K562 (cell line): ENCODE results near the gene TLK2.
"Not testable (repeated sequence)": the region's sequence is repeated elsewhere in the genome, so short reads cannot be mapped to it uniquely, and the experiment has no call there.

Source experiments
- CTCF ChIP-seq, 3 experiments: IDR thresholded peaks in 2 of 3; conservative IDR thresholded peaks in 1 of 3; 2 replicates each; pipeline ENCODE4 v1.5.1; 2011 to 2012; ENCODE audit warnings: low read length in 3 of 3, mild to moderate bottlenecking in 3 of 3, control low read depth in 2 of 3, improper control_type of control experiment in 1 of 3, inconsistent platforms in 1 of 3, low read depth in 1 of 3, mixed read lengths in 1 of 3, moderate library complexity in 1 of 3; ENCODE audit not compliant: insufficient read depth in 2 of 3
- MXI1 ChIP-seq: IDR thresholded peaks from 2 replicates; pipeline ENCODE4 v1.6.1; 2011; ENCODE audit warnings: low read depth, mild to moderate bottlenecking, improper control_type of control experiment, low read length
- NFE2L1 ChIP-seq: fragments of 450-650 bp; IDR thresholded peaks from 2 replicates; pipeline ENCODE4 v1.6.1; 2016; ENCODE audit warnings: missing genetic modification characterization, low read depth, mild to moderate bottlenecking, missing compliant biosample characterization, moderate library complexity, borderline replicate concordance
- TF ChIP-seq, protein P1 (sequence below), 2 experiments: fragments of 450-650 bp; formaldehyde crosslinking in 1 of 2; IDR thresholded peaks; 2 replicates each; pipeline versions ENCODE4 v1.4.0 to v1.6.1; 2014 to 2020; ENCODE audit warnings: mild to moderate bottlenecking in 2 of 2, borderline replicate concordance in 1 of 2, low read depth in 1 of 2

DNA sequence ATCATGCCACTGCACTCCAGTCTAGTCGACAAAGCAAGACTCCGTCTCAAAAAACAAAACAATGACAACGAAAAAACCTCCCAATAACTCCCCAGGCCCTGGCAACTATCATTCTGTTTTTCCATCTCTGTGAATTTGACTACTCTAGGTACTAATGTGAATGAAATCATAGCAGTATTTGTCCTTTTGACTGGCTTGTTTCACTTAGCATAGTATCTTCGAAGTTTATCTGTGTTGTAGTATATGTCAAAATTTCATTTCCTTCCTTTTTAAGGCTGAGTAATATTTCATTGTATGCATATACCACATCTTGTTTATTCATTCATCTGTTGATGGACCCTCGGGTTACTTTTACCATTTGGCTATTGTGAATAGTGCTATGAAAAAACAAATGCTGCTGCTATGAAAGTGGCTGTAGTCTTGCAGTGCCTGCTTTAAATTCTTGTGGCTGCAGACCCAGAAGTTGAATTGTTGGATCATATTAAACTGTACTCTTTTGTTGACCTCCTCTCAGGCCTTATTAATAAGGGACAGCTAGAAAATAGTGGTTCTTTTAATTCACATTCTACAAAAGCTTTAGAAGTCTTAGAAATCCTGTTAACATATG, 14.5 kb downstream of the TLK2 start:
- TF ChIP-seq, protein P1, sequence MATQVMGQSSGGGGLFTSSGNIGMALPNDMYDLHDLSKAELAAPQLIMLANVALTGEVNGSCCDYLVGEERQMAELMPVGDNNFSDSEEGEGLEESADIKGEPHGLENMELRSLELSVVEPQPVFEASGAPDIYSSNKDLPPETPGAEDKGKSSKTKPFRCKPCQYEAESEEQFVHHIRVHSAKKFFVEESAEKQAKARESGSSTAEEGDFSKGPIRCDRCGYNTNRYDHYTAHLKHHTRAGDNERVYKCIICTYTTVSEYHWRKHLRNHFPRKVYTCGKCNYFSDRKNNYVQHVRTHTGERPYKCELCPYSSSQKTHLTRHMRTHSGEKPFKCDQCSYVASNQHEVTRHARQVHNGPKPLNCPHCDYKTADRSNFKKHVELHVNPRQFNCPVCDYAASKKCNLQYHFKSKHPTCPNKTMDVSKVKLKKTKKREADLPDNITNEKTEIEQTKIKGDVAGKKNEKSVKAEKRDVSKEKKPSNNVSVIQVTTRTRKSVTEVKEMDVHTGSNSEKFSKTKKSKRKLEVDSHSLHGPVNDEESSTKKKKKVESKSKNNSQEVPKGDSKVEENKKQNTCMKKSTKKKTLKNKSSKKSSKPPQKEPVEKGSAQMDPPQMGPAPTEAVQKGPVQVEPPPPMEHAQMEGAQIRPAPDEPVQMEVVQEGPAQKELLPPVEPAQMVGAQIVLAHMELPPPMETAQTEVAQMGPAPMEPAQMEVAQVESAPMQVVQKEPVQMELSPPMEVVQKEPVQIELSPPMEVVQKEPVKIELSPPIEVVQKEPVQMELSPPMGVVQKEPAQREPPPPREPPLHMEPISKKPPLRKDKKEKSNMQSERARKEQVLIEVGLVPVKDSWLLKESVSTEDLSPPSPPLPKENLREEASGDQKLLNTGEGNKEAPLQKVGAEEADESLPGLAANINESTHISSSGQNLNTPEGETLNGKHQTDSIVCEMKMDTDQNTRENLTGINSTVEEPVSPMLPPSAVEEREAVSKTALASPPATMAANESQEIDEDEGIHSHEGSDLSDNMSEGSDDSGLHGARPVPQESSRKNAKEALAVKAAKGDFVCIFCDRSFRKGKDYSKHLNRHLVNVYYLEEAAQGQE (IDR thresholded peaks at IDR 0.05; ENCODE audit: borderline replicate concordance), result not testable (repeated sequence)
- TF ChIP-seq, protein P1 (CRISPR knock-in tag; IDR thresholded peaks at IDR 0.05; ENCODE audit: low read depth), result not testable (repeated sequence)
- TF ChIP-seq MXI1; CTCF (IDR thresholded peaks at IDR 0.05 in 2 of 3, conservative IDR thresholded peaks at IDR 0.05 in 1 of 3; ENCODE audit: insufficient read depth in 2 of 3, low read depth in 1 of 3, low read length in 3 of 3); NFE2L1 (tag): not testable (repeated sequence)
